ENCODE results near the gene AP4E1.
"Not testable (repeated sequence)": the region's sequence is repeated elsewhere in the genome, so short reads cannot be mapped to it uniquely, and the experiment has no call there.

AP4E1 gene

GRCh38 chr15:50890751-50891150, 17.7 kb upstream of the AP4E1 start:
- H3K36me3 ChIP-seq (replicated peaks; ENCODE audit: low read depth, low read length) = no peaks in the 10 kb centered on the region
- no peak overlapping the region for H3K4me3 ChIP-seq (ENCODE audit: low read length)
- no peak for TF ChIP-seq EZH2phosphoT487 (IDR thresholded peaks at IDR 0.05; ENCODE audit: low read depth)
- TF ChIP-seq, protein P1, sequence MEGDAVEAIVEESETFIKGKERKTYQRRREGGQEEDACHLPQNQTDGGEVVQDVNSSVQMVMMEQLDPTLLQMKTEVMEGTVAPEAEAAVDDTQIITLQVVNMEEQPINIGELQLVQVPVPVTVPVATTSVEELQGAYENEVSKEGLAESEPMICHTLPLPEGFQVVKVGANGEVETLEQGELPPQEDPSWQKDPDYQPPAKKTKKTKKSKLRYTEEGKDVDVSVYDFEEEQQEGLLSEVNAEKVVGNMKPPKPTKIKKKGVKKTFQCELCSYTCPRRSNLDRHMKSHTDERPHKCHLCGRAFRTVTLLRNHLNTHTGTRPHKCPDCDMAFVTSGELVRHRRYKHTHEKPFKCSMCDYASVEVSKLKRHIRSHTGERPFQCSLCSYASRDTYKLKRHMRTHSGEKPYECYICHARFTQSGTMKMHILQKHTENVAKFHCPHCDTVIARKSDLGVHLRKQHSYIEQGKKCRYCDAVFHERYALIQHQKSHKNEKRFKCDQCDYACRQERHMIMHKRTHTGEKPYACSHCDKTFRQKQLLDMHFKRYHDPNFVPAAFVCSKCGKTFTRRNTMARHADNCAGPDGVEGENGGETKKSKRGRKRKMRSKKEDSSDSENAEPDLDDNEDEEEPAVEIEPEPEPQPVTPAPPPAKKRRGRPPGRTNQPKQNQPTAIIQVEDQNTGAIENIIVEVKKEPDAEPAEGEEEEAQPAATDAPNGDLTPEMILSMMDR (IDR thresholded peaks at IDR 0.05; ENCODE audit: low read depth, low read length) = no peak
- peaks cover 3% of the 10 kb centered on the region; the same call in 1 of the 2 replicates for H3K9me3 ChIP-seq (ENCODE audit: insufficient read depth, low read length)
- no peak overlapping the region for H3K27ac ChIP-seq (ENCODE audit: low read length)
- H2AFZ ChIP-seq (ENCODE audit: low read depth, low read length) = no peak overlapping the region
- H3K4me2 ChIP-seq (ENCODE audit: low read length) = no peak overlapping the region
- H3K27me3 ChIP-seq (ENCODE audit: low read depth, low read length) = no peaks in the 10 kb centered on the region
- no peaks in the 10 kb centered on the region for H3K79me2 ChIP-seq (ENCODE audit: low read length)
- peaks cover 13% of the 10 kb centered on the region for H3K4me1 ChIP-seq (ENCODE audit: low read length)
- no peaks in the 10 kb centered on the region for H4K20me1 ChIP-seq (ENCODE audit: insufficient read depth, low read length)
- no peak overlapping the region for H3K9ac ChIP-seq (ENCODE audit: low read length)

DNA sequence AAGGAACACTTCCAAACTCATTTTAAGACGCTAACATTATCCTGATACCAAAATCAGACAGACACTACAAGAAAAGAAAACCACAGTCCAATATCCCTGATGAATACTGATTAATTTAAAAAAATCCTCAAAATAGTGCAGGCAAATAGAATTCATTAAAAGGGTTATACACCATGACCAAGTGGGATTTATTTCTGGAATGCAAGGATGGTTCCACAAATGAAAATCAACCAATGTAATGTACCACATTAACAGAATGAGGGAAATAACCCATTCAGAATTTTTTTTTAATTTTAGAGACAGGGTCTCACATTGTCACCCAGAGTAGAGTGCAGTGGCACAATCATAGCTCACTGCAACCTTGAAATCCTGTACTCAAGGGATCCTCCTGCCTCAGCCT, 17.3 kb upstream of the AP4E1 start:
- H3K4me3 ChIP-seq (ENCODE audit: low read length) = no peak overlapping the region
- no peaks in the 10 kb centered on the region for H3K79me2 ChIP-seq (ENCODE audit: low read length)
- H3K9me3 ChIP-seq (ENCODE audit: insufficient read depth, low read length) = peaks cover 3% of the 10 kb centered on the region; the same call in 1 of the 2 replicates
- no peak for TF ChIP-seq EZH2phosphoT487 (IDR thresholded peaks at IDR 0.05; ENCODE audit: low read depth)
- TF ChIP-seq, protein P1 (IDR thresholded peaks at IDR 0.05; ENCODE audit: low read depth, low read length) = no peak
- H3K36me3 ChIP-seq (replicated peaks; ENCODE audit: low read depth, low read length) = no peaks in the 10 kb centered on the region
- H3K27me3 ChIP-seq (ENCODE audit: low read depth, low read length) = no peaks in the 10 kb centered on the region
- H2AFZ ChIP-seq (ENCODE audit: low read depth, low read length) = no peak overlapping the region
- no peaks in the 10 kb centered on the region for H4K20me1 ChIP-seq (ENCODE audit: insufficient read depth, low read length)
- H3K27ac ChIP-seq (ENCODE audit: low read length) = no peak overlapping the region
- H3K4me1 ChIP-seq (ENCODE audit: low read length) = peaks cover 11% of the 10 kb centered on the region
- H3K4me2 ChIP-seq (ENCODE audit: low read length) = no peak overlapping the region
- H3K9ac ChIP-seq (ENCODE audit: low read length) = no peak overlapping the region

DNA sequence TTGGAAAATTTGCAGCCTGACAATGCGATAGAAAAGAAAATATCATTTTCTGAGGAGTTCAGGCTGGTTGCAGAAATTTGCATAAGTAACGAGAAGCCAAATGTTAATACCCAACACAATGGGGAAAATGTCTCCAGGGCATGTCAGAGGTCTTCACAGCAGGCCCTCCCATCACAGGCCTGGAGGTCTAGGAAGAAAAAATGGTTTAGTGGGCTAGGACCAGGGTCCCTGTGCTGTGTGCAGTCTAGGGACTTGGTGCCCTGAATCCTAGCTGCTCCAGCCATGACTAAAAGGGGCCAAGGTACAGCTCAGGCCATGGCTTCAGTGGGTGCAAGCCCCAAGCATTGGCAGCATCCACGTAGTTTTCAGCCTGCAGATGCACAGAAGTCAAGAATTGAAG, 14.5 kb upstream of the AP4E1 start:
- H3K9me3 ChIP-seq (ENCODE audit: insufficient read depth, low read length) = peaks cover 3% of the 10 kb centered on the region; the same call in 1 of the 2 replicates
- H3K36me3 ChIP-seq (replicated peaks; ENCODE audit: low read depth, low read length) = no peaks in the 10 kb centered on the region
- H3K9ac ChIP-seq (ENCODE audit: low read length) = no peak overlapping the region
- TF ChIP-seq, protein P1 (IDR thresholded peaks at IDR 0.05; ENCODE audit: low read depth, low read length) = no peak
- TF ChIP-seq EZH2phosphoT487 (IDR thresholded peaks at IDR 0.05; ENCODE audit: low read depth) = no peak
- H3K4me1 ChIP-seq (ENCODE audit: low read length) = peaks cover 3% of the 10 kb centered on the region
- no peak overlapping the region for H3K4me3 ChIP-seq (ENCODE audit: low read length)
- no peaks in the 10 kb centered on the region for H3K27me3 ChIP-seq (ENCODE audit: low read depth, low read length)
- H3K79me2 ChIP-seq (ENCODE audit: low read length) = no peaks in the 10 kb centered on the region
- no peaks in the 10 kb centered on the region for H4K20me1 ChIP-seq (ENCODE audit: insufficient read depth, low read length)
- H3K27ac ChIP-seq (ENCODE audit: low read length) = no peak overlapping the region
- no peak overlapping the region for H3K4me2 ChIP-seq (ENCODE audit: low read length)
- H2AFZ ChIP-seq (ENCODE audit: low read depth, low read length) = no peak overlapping the region

DNA sequence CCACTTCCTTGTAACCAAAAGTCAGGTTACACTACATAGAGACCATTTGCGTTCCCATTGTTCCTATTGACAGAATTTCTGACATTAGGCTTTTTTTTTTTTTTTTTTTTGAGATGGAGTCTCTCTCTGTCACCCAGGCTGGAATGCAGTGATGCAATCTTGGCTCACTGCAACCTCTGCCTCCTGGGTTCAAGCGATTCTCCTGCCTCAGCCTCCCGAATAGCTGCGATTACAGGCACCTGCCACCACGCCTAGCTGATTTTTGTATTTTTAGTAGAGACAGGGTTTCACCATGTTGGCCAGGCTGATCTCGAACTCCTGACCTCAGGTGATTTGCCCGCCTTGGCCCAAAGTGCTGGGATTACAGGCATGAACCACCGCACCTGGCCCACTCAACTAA, 7.1 kb upstream of the AP4E1 start:
- not testable (repeated sequence) for H3K9ac ChIP-seq (ENCODE audit: low read length); H3K27ac ChIP-seq (ENCODE audit: low read length); H3K9me3 ChIP-seq (ENCODE audit: insufficient read depth, low read length); H3K79me2 ChIP-seq (ENCODE audit: low read length); H3K36me3 ChIP-seq (replicated peaks; ENCODE audit: low read depth, low read length); H3K4me3 ChIP-seq (ENCODE audit: low read length); H3K4me1 ChIP-seq (ENCODE audit: low read length); H4K20me1 ChIP-seq (ENCODE audit: insufficient read depth, low read length); H3K4me2 ChIP-seq (ENCODE audit: low read length); H2AFZ ChIP-seq (ENCODE audit: low read depth, low read length); H3K27me3 ChIP-seq (ENCODE audit: low read depth, low read length)

- H3K9me3 ChIP-seq (ENCODE audit: insufficient read depth, low read length) = no peaks in the 10 kb centered on the region
- H3K4me3 ChIP-seq (ENCODE audit: low read length) = no peak overlapping the region
- no peaks in the 10 kb centered on the region for H3K36me3 ChIP-seq (replicated peaks; ENCODE audit: low read depth, low read length)
- TF ChIP-seq, protein P1 (IDR thresholded peaks at IDR 0.05; ENCODE audit: low read depth, low read length) = no peak
- TF ChIP-seq EZH2phosphoT487 (IDR thresholded peaks at IDR 0.05; ENCODE audit: low read depth) = no peak
- H2AFZ ChIP-seq (ENCODE audit: low read depth, low read length) = no peak overlapping the region
- peaks cover 6% of the 10 kb centered on the region for H3K79me2 ChIP-seq (ENCODE audit: low read length)
- H3K4me1 ChIP-seq (ENCODE audit: low read length) = no peaks in the 10 kb centered on the region
- H3K4me2 ChIP-seq (ENCODE audit: low read length) = no peak overlapping the region
- no peaks in the 10 kb centered on the region for H4K20me1 ChIP-seq (ENCODE audit: insufficient read depth, low read length)
- no peak overlapping the region for H3K27ac ChIP-seq (ENCODE audit: low read length)
- no peaks in the 10 kb centered on the region for H3K27me3 ChIP-seq (ENCODE audit: low read depth, low read length)
- H3K9ac ChIP-seq (ENCODE audit: low read length) = no peak overlapping the region
Observed at GRCh38 chr15:50904211-50904610, 4.3 kb upstream of the AP4E1 start.

All from OCI-LY3 (cell line).